HG02642 (cell line): Measurements from ENCODE around the gene WDR93.
A peak's percentile ranks its signal among the peaks of the same experiment; 100 is the strongest.

Source experiments
- ATAC-seq: cut with Tn5 transposase; IDR thresholded peaks from one replicate; pipeline ENCODE4 v1.9.1; 2021; ENCODE audit warnings: mild to moderate bottlenecking; ENCODE audit not compliant: unreplicated experiment, poor library complexity

The WDR93 gene

DNA sequence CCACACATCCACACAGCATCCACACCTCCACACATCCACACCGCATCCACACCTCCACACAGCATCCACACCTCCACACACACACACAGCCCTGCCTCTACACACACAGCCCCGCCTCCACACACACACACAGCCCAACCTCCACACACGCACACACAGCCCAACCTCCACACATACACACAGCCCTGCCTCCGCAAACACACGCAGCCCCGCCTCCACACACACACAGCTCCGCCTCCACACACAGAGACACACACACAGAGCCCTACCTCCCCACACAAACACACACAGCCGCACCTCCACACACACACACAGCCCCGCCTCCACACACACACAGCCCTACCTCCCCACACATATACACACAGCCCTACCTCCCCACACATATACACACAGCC is 55.8 kb downstream of the WDR93 start:
- no peak for ATAC-seq

DNA sequence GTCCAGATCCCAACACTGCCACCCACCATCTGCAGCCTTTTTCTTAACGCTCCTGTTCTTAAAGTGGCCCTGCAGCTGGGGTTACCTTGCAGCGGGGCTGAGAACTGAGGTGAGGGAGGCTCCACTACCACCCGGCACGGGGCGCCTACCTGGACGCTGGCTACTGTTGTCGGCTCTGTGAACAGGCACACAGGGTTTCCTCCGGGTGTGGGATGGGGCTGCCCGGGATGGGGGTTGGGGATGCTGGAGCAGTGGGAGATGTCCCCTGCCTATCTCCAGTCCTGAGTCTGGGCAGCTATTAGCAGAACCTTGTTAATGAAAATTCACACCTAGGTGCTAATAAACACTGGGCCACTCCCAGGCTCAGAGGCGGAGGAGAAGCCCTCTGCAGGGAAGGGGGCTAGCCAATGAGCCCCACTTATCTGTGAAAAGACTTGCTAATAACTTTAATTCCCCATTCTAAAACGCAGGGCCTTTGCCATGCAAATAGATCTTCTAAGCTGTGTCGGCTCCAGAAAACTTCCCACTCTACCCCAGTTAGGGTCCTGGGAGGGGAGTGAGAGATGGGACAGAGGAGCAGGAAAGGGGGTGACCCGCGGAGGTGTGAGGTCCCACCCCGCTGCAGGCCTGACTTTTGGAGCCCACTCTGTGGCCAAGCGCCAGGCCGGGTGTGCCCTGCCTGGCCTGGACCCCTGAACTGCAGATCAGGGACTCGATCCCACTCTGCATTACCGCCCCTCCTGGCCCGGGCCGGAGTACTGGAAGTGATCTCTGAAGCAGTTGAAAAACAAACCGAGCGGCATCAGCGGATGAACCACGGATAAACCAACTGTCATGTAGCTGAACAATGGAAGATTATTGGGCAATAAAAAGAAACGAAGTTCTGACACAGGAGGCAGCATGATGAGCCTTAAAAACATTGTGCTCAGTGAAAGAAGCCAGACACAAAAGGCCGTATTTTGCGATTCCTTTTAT is 57.4 kb downstream of the WDR93 start:
- ATAC-seq, result no peak

DNA sequence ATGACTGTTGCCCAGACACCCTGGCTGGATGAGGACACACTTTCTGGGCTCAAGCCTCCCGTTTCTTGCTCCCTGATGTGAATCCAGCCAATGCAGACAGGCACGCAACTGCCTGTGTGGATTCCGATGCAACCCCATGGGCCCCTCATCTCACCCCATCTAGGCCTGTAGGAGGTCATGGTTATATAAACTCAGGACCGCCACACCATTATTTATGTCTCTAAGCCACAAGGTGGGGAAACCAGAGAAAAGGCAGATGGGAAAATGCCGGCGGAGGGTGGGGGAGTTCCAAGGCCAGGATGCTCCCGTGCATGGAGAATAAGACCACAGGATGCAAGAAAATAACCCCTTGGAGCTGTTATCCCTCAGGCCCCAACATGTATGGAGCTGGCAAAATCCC is 58.4 kb downstream of the WDR93 start:
- ATAC-seq, result no peak

DNA sequence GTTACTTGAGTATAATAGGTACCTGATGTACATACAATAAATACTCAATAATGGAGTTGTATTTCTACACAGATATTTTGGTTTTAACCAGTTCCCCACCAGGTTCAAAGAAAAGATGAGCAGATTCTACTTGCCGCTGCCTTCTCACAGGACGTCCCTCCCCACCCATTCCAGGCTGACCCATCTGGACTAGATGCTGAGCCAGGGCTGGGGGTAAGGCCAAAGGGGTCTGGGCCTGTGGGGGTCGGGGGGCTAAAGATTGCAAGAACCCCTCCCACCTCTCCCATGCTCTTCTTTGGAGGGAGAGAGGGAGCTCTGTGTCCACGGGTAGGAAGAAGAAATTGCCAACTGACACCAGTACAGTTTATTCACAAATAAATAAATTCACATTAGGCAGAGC is 58.9 kb downstream of the WDR93 start:
- no peak for ATAC-seq

DNA sequence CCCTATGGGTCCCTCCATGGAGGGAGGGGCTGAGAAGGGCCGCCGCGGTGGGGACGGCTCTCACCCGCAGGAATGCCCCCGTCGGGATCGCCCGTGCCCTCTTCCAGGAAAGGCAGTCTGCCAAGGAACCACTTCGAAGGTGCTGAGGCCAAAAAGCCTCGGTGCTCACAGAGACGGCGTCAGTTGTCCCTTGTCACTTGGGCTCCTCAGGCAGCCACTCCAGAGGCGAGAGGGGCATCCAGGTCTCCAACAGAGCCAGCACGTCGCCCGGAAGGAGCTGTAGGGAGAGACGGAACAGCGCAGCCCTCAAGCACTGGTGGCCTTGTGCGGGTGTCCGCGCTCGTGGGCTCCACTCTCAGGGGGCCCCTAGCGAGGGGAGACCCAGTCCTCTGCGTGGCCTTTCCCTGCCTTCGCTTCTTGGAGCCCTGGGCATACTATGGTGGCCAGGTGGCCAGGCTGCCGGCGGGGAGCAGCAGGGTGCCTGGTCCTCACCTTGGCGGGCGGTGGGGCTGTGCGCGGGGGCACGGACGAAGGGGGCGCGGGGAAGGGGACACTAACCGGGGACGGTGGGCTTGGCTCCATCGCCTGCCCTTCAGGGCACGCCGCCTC is 59.4 kb downstream of the WDR93 start:
- ATAC-seq, result peak; percentile 9

DNA sequence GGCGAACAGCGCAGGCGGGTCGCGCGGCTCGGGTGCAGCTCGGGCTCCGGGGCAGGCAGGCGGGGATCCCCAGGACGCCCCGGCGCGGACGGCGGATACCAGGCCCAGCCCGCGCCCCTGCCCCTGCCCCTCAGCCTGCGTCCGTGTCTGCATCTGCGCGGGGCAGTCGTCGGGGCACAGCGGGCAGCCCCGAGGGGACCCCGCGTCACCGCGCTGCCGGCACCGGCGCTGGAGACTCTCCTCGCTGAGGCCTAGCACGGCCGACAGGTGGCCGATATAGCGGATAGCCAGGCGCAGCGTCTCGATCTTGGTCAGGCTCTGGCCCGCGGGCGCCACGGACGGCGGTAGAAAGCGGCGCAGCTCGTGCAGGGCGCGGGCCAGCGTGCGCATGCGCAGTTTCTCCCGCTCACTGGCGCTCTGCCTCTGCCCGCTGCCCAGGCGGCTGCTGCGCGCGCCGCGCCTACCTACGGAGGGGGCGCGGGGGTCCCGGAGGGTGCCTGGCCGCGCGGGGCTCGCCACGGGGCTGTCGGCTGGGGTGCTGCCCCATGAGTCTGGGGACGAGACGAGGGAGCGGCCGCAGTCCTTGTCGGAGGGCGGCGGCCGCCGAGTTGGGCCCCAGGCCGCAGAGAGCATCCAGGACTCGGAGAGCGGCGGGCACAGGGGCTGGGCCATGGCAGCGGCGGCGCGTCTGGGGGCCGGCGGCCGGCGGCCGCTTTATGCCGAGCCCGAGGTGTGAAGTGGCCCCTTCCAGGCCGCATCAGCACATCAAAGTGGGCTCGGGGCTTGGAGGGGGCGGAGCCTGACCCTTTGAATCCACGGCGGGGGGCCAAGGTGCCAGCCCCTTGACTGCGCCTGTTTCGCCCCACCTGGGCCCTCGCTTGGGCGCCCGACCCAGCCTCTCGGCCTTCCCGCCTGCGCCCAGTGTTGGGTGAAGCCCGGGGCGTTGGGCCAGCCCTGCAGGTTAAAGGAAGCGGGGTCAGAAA is 60.2 kb downstream of the WDR93 start, which contains the start of gene MESP1:
TSS of gene MESP1 (minus strand) at position 690 of the 983 bp plus-strand sequence. CDS start at position 672, 18 bp downstream.
- peak; percentile 93 for ATAC-seq

DNA sequence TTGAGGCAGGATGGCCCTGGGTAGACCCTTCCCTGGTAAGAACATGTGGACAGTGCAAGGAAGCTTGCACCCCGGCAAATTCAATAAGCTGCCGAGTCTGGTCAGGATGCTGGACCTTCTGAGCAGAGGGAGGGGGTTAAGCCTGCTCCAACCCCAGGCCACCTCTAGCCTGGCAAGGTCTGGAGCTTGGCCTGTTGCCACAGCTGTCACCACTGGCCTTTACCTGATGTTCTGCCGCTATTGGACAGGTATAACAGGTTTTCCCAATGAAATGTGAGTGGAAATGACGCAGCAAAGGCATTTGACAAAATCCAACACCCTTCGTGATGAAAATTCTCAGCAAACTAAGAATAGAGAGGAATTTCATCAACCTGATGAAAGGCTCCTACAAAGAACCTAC is 61.1 kb downstream of the WDR93 start:
- no peak for ATAC-seq

DNA sequence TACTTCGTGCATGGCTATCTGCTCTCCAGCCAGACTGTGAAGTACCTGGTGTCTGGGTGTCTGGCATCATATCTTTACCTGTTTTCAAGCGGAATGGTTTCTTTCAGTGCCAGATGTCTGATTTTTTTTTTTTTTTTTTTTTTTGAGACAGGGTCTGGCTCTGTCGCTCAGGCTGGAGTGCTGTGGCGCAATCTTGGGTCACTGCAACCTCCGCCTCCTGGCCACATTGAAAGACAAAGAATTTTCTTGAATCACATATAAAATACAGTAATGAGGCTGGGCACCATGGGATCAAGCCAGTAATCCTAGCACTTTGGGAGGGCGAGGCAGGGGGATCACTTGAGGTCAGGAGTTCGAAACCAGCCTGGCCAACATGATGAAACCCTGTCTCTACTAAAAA is 63.2 kb downstream of the WDR93 start:
- ATAC-seq, result no peak

DNA sequence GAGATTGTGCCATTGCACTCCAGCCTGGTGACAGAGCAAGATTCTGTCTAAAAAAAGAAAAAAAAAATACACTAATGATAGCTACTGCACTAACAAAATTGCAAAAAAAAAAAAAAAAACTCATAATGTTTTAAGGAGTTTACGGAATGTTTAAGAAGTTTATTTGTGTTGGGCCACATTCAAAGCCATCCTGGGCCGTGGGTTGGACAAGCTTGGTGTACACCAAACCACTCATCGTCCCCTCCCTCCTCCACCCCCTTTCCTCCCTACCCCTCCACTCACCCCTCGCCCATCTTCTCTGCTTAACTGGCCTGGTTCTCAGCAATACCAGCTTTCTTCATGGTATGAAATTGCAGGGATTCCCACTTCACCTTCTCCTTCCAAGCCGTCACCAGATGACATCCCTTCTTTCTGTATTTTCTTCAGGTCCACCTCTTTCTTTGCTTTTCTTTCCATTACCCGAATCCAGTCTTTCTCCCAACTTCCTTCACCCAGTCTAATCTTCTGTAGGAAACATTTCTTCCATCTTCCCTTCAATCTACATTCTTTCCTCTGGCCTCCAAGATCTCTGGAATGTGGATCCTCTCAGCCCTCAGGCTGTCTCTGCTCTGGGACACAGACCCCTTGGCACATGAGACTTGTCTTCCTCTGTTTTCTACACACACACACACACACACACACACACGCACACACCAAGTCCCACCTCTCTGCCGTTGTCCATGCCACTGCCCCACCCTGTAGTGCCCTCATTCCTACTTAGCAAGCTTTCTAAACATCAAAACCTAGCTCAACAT is 63.9 kb downstream of the WDR93 start:
- no peak for ATAC-seq

DNA sequence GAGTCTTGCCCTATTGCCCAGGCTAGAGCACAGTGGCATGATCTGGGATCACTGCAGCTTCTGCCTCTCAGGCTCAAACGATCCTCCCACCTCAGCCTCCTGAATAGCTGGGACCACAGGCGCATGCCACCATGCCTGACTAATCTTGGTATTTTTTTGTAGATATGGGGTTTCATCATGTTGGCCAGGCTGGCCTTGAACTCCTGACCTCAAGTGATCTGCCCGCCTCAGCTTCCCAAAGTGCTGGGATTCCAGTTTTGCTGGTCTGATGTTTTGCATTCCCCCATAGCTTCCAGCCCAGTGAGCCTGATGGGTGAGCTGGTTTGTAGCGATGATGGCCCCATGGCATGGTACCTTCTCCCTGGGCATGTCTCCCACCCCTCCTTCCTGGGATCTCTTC is 65.1 kb downstream of the WDR93 start:
- no peak for ATAC-seq

DNA sequence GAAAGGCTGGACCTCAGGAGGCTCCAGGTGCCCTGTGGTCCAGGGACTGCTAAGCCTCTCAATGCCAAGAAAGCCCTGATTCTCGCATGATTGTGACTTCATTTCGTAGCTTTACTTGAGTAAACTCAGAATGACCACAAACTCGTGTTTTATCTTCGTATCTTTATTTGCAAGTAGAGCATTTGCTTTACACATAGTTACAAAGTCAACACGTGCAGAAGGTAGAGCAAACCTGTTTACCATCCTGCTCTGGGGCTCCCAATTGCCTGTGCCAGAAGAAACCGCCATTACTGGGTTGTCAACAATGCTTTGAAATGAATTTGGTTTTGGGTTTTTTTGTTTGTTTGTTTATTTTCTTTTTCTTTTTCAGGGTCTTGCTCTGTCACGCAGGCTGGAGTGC is 66.3 kb downstream of the WDR93 start:
- ATAC-seq, result no peak

DNA sequence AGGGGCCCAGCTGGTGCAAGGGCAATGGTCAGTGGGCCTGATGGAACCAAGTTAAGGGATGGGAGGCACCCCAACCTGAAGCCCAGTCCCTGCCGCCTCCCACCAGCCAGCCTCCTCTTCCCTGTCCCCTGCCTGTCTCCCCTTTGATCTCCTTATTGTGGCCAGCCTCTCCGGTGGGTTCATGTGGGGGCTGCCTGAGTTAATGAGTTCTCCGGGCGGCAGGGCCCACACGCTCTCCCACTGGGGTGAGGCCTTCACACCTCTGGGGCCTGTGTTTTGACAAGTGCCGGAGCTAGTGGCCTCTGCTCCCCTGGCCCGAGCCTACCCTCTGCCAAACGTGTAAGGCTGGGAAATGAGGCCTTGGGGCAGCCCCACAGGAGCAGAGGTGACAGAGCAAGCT is 67.7 kb downstream of the WDR93 start:
- no peak for ATAC-seq

DNA sequence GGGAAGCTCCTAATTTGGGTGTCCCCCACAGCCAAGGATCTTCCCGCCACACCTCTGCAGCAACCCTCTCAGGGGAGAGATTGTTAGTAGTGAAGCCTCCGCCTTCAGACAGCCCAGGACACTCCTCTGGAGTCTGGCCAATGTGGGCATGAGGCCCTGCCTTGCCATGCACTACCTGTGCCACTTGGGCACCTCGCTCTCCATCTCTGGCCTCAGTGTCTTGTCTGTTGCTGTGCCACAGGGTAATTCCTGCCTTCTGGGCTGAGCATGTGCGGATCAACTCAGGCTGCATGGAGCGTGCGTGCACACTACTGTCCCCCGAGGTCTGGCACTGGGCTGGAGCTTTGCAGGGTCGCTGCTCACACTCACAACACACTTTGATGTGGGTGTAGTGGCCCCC is 68.4 kb downstream of the WDR93 start:
- ATAC-seq, result no peak

DNA sequence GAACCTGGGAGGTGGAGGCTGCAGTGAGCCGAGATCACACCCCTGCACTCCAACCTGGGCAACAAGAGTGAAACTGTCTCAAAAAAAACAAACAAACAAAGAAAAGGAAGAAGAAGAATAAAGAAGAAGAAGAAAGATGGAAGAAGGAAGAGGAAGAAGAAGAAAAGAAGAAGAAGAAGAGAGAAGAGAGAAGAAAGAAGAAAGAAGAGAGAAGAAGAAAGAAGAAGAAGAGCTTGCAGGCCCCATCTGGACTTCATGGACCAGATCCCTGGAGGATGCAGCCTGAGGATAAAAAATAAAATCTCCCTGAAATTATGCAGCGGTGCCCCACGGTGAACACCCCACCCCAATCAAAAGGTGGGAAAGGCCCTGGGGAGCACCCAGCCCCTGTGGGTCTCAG is 69.2 kb downstream of the WDR93 start:
- ATAC-seq, result no peak

DNA sequence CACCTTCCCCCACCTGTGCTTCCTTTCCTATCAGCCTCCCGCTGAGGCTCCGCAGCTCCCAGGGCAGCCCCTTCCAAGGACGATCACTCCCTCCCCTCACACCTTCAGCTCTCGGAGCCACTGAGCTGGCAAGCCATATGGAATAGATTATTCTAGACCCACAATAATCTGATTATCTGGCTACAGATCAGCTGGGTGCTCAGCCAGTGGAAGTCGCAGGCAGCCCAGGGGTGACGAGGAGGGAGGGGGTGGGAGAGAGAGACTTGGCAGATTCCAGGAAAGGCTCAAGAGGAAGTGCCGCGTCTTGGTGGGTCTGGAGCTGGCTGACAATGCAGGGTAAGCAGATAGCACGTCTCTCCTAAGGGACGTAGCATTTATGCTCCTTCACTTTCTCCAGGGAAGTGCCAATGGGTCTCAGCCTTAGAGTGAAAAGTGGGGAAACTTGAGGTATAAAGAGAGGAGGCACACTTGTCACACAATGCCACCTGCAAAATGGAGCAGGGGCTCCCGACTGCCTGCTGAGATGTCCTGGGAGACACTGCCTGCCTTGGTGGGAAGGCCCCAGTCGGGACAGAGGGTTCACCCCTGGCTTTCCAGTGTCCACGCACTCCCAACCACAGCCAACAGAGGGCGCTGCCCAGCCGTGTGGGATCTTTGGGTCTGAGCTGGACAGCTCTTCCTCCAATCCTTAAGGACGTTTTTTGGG is 69.8 kb downstream of the WDR93 start:
- ATAC-seq, result no peak

DNA sequence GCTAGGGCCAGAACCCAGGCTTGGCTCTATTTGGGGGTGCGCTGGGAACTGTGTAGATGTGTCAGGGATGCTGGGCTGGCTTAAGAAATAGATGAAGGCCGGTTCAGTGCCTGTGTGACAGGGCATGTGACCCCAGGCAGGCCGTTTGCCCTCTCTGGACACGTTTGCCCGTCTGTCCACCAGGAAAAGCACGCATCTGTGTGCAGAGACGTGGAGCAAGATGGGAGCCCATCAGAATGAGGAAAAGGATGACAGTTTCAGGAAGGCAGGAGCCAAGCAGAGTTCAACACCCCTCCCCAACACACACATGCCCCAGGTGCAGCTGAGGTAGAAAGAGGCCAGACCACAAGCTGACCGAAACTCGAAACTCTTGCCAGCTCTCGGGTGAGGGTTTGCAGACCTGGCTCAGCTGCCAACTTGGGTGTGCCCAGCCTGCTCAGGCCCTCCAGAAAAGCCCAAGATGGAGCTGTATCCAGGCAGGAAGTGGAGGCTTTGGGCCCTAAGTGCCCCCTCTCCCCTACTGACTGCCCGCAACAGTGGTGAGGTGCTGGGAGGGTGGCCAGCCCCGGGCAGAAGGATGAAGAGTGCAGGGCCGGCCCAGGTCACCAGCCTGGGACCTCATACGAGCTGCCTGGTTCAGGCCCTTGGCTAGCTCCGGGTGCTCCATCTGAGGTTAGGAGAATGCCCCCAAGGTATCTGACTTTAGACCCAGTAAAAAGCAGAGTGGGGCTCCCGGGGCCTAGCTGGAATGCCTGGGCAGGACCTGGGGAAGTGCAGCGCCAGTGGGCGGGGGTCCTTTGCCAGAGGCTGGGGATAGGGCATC is 70.6 kb downstream of the WDR93 start:
- no peak for ATAC-seq

DNA sequence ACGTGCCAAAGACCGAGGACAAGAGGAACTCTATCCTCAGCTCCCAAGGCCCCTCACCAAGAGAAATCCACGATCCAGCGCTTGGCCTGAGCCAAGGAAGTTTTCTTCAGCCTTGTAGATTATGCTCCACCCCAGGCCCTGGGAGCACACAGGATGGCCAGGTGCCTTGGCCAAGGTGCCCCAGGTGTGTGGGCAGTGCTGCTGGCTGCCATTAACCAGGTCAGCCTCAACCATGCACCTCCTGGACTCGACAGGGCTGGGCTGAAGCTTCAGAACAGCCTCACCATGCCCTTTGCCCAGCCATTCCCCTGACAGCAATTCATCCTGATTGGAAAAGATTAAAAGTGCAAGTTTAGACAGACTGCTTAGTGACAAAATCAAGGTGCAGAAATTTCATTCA is 71.3 kb downstream of the WDR93 start:
- no peak for ATAC-seq

DNA sequence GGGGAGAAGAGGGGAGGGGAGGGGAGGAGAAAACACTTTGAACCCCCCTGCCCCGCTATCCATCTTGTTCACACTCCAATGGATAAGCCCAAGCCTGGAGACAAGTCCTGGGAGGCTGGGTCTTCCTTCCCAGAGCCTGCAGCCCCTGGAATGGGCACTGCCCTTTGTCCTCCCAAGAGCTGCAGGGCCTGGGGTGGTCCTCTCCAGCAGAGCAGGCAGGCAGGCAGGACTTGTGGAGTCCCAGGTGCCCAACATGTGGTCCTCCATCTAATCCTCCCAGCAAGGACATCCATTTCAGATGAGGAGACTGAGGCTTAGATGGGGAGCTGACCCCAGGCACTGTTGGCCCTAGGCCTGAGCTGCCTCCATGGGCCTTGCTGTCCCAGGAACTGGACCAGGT is 75.1 kb downstream of the WDR93 start:
- ATAC-seq, result no peak
